IMR-90 (cell line): ENCODE results near the gene FOXN4. TPM values are rescaled to one million over a fixed set of nuclear protein-coding genes. Genes with fewer than 3 reads are reported as not detected.

ENCODE experiments used
- ATAC-seq: fragments of 200-7000 bp; cut with Tn5 transposase; 2 replicates; pipeline ENCODE4 v1.9.1; 2020; ENCODE audit warnings: low read depth, mild to moderate bottlenecking, moderate library complexity
- BruUV-seq: library from RNA; stranded (reverse); fragments of 400-500 nt; replicated peaks from 2 replicates; lab custom pipeline; 2021; lab: Mats Ljungman, UMichigan
- CTCF ChIA-PET: fragments of 300-600 bp; formaldehyde crosslinking; extraction: SDS; loops from one replicate; lab custom pipeline; 2021; ENCODE audit warnings: antibody characterized with exemption; lab: Yijun Ruan, JAX
- POLR2A ChIA-PET: fragments of 300-600 bp; sonication (Branson Sonifier 250); formaldehyde crosslinking; loops from one replicate; lab custom pipeline; 2022; ENCODE audit warnings: antibody characterized with exemption; ENCODE audit not compliant: unreplicated experiment; lab: Charles Lee
- DNase-seq: peaks from one replicate; pipeline ENCODE4 v3.0.0; 2013
- H2AFZ ChIP-seq: replicated peaks from 2 replicates; pipeline ENCODE3; 2013; ENCODE audit warnings: low read length, mild to moderate bottlenecking; ENCODE audit not compliant: poor library complexity
- H2AK5ac ChIP-seq: 2 replicates; pipeline ENCODE4 v1.6.1; 2013; ENCODE audit warnings: low read depth, low read length, inconsistent platforms
- H2AK9ac ChIP-seq: replicated peaks from 2 replicates; pipeline ENCODE3; 2013; ENCODE audit warnings: mild to moderate bottlenecking, low read depth, low read length, moderate library complexity; ENCODE audit not compliant: poor library complexity
- H2BK120ac ChIP-seq: 2 replicates; pipeline ENCODE4 v1.6.1; 2013; ENCODE audit warnings: low read depth, low read length, inconsistent platforms
- H2BK15ac ChIP-seq: 3 replicates; pipeline ENCODE4 v1.6.1; 2013; ENCODE audit warnings: low read depth, low read length, inconsistent platforms
- H2BK20ac ChIP-seq: 2 replicates; pipeline ENCODE4 v1.6.1; 2013; ENCODE audit warnings: low read depth, mild to moderate bottlenecking, inconsistent platforms, low read length, moderate library complexity
- H2BK5ac ChIP-seq: 2 replicates; pipeline ENCODE4 v1.6.1; 2013; ENCODE audit warnings: mild to moderate bottlenecking, low read depth, low read length, inconsistent platforms; ENCODE audit not compliant: poor library complexity, severe bottlenecking
- H3K14ac ChIP-seq: replicated peaks from 2 replicates; pipeline ENCODE4 v1.6.1; 2013; ENCODE audit warnings: low read depth, low read length, inconsistent platforms
- H3K18ac ChIP-seq: 2 replicates; pipeline ENCODE4 v1.6.1; 2013; ENCODE audit warnings: low read depth, low read length, control low read depth
- H3K23ac ChIP-seq: 2 replicates; pipeline ENCODE4 v1.6.1; 2013; ENCODE audit warnings: low read depth, low read length, inconsistent platforms
- H3K27ac ChIP-seq: 2 replicates; pipeline ENCODE4 v1.5.1; 2013; ENCODE audit warnings: mild to moderate bottlenecking, control low read depth, low read length; ENCODE audit not compliant: insufficient read depth
- H3K27me3 ChIP-seq: 2 replicates; pipeline ENCODE4 v1.6.1; 2013; ENCODE audit warnings: low read length; ENCODE audit not compliant: control insufficient read depth, insufficient read depth
- H3K36me3 ChIP-seq: 2 replicates; pipeline ENCODE4 v1.6.1; 2013; ENCODE audit warnings: low read length, mixed read lengths; ENCODE audit not compliant: control insufficient read depth, insufficient read depth
- H3K4ac ChIP-seq: 2 replicates; pipeline ENCODE4 v1.6.1; 2013; ENCODE audit warnings: low read depth, low read length, inconsistent platforms
- H3K4me1 ChIP-seq: 2 replicates; pipeline ENCODE4 v1.6.1; 2013; ENCODE audit warnings: low read length, mixed read lengths; ENCODE audit not compliant: control insufficient read depth, insufficient read depth
- H3K4me2 ChIP-seq: 2 replicates; pipeline ENCODE4 v1.6.1; 2013; ENCODE audit warnings: low read depth, mild to moderate bottlenecking, control low read depth, low read length, moderate library complexity
- H3K4me3 ChIP-seq: 2 replicates; pipeline ENCODE4 v1.5.1; 2013; ENCODE audit warnings: low read depth, mild to moderate bottlenecking, control low read depth, low read length, moderate library complexity; ENCODE audit not compliant: insufficient read depth
- H3K56ac ChIP-seq: 2 replicates; pipeline ENCODE4 v1.6.1; 2013; ENCODE audit warnings: low read length, inconsistent platforms; ENCODE audit not compliant: insufficient read depth; ENCODE audit errors: extremely low read depth
- H3K79me1 ChIP-seq, 2 experiments: 2 replicates each; pipeline ENCODE4 v1.6.1; 2013; ENCODE audit warnings: low read length in 2 of 2, inconsistent platforms in 1 of 2, low read depth in 1 of 2
- H3K9ac ChIP-seq: 2 replicates; pipeline ENCODE4 v1.6.1; 2013; ENCODE audit warnings: low read depth, low read length, control low read depth
- H3K9me1 ChIP-seq: 2 replicates; pipeline ENCODE4 v1.6.1; 2013; ENCODE audit warnings: low read length, inconsistent platforms; ENCODE audit not compliant: insufficient read depth
- H3K9me3 ChIP-seq: 2 replicates; pipeline ENCODE4 v1.6.1; 2013; ENCODE audit warnings: low read length; ENCODE audit not compliant: control insufficient read depth, insufficient read depth
- H4K20me1 ChIP-seq: 2 replicates; pipeline ENCODE4 v1.6.1; 2013; ENCODE audit warnings: low read length, inconsistent platforms; ENCODE audit not compliant: insufficient read depth
- H4K5ac ChIP-seq: 2 replicates; pipeline ENCODE4 v1.6.1; 2013; ENCODE audit warnings: mild to moderate bottlenecking, low read depth, low read length, control low read depth
- H4K8ac ChIP-seq, 2 experiments: 2 replicates each; pipeline ENCODE4 v1.6.1; 2013; ENCODE audit warnings: low read depth in 2 of 2, low read length in 2 of 2, control low read depth in 1 of 2, inconsistent platforms in 1 of 2
- H4K91ac ChIP-seq: 2 replicates; pipeline ENCODE4 v1.6.1; 2013; ENCODE audit warnings: low read depth, low read length, inconsistent platforms; ENCODE audit not compliant: insufficient read depth
- CEBPB ChIP-seq: IDR thresholded peaks from 2 replicates; pipeline ENCODE4 v1.6.1; 2012; ENCODE audit warnings: low read depth, low read length, improper control_type of control experiment
- CHD1 ChIP-seq: IDR thresholded peaks from 2 replicates; pipeline ENCODE4 v1.6.1; 2012; ENCODE audit warnings: low read depth, low read length, improper control_type of control experiment
- CTCF ChIP-seq: conservative IDR thresholded peaks from 2 replicates; pipeline ENCODE4 v1.5.1; 2012; ENCODE audit warnings: mild to moderate bottlenecking, low read depth, low read length, improper control_type of control experiment
- MXI1 ChIP-seq: IDR thresholded peaks from 2 replicates; pipeline ENCODE4 v1.6.1; 2012; ENCODE audit warnings: low read depth, mild to moderate bottlenecking, low read length, moderate library complexity, borderline replicate concordance
- NFE2L2 ChIP-seq: fragments of 150-350 bp; IDR thresholded peaks from 2 replicates; pipeline ENCODE4 v1.6.1; 2016; ENCODE audit warnings: low read depth, mild to moderate bottlenecking, low read length
- RAD21 ChIP-seq: IDR thresholded peaks from 2 replicates; pipeline ENCODE4 v1.6.1; 2012; ENCODE audit warnings: low read length, improper control_type of control experiment
- RCOR1 ChIP-seq: IDR thresholded peaks from 2 replicates; pipeline ENCODE4 v1.6.1; 2012; ENCODE audit warnings: mild to moderate bottlenecking, low read length, improper control_type of control experiment; ENCODE audit not compliant: insufficient replicate concordance
- RFX5 ChIP-seq: IDR thresholded peaks from 2 replicates; pipeline ENCODE4 v1.8.0; 2012; ENCODE audit warnings: low read depth, mild to moderate bottlenecking, low read length, moderate library complexity
- WGBS, 2 experiments: methylation state at CpG; one replicate each; pipeline versions ENCODE4 v1.1.5 to v1.1.7; 2013; ENCODE audit warnings: missing lambda C conversion rate in 2 of 2; ENCODE audit not compliant: insufficient read length in 1 of 2; ENCODE audit errors: extremely low coverage in 2 of 2; 5-methylcytosine and 5-hydroxymethylcytosine counted together
- dilution Hi-C: fragments of 300-500 bp; cut with HindIII; formaldehyde crosslinking; loops from one replicate; pipeline ENCODE4 v1.14.3; 2018; ENCODE audit warnings: low sequenced_read_pairs; ENCODE audit not compliant: unreplicated experiment
- in situ Hi-C: fragments of 300-500 bp; cut with MboI; formaldehyde crosslinking; loops from 3 replicates; pipeline ENCODE4 v1.14.3; 2019; ENCODE audit warnings: low sequenced_read_pairs, inconsistent platforms, mixed read lengths
- intact Hi-C: fragments of 100-400 bp; cut with micrococcal nuclease; formaldehyde crosslinking; loops from 2 replicates; pipeline ENCODE4 v1.10.0; 2022
- polyA plus RNA-seq, 3 experiments: library from polyadenylated mRNA; depleted of rRNA; stranded (reverse); fragments of >200 nt; gene quantifications; 2 replicates each; pipeline ENCODE4 v1.2.3, GENCODE V29; 2012; ENCODE audit warnings: low replicate concordance in 1 of 3
- total RNA-seq: library from RNA; depleted of rRNA; stranded (reverse); fragments of >200 nt; gene quantifications from 2 replicates; pipeline ENCODE4 v1.2.3, GENCODE V29; 2012

Gene FOXN4
- total and polyA plus RNA-seq, 2 of the 4 experiments (the other 2 are of a cell fraction), result not detected

GRCh38 chr12:109281452-109281851, 27.6 kb downstream of the FOXN4 start:
- Histone ChIP-seq H3K9me1 (0 out of 2 replicates have a peak, but pooled peaks cover 5% of the 10 kb centered on the region), H3K27ac (no peak overlapping the region), H3K56ac (no peak overlapping the region), H3K4me1 (no peaks in the 10 kb centered on the region), H4K8ac (no peak overlapping the region), H2BK120ac (no peak overlapping the region), H3K23ac (no peak overlapping the region), H3K36me3 (no peaks in the 10 kb centered on the region), H3K18ac (no peak overlapping the region), H3K79me1 (no peaks in the 10 kb centered on the region), H3K4ac (no peak overlapping the region), H3K9ac (no peak overlapping the region), H3K9me3 (no peaks in the 10 kb centered on the region), H3K14ac (no peak overlapping the region), H2AFZ (no peak overlapping the region), H4K20me1 (no peaks in the 10 kb centered on the region), H3K27me3 (peaks cover 3% of the 10 kb centered on the region; the same call in 1 of the 2 replicates), H4K91ac (no peak overlapping the region), H3K4me3 (no peak overlapping the region), H4K5ac (no peak overlapping the region), H2BK20ac (no peak overlapping the region), H3K4me2 (no peak overlapping the region), H2AK9ac (no peak overlapping the region), H2BK15ac (no peak overlapping the region), H2AK5ac (no peak overlapping the region), H2BK5ac (no peak overlapping the region)
- in situ Hi-C loops, result no loop called here
- 76% methylated on average over 10 of the region's 17 CpGs; no CpG with 5 or more reads in 1 of the 2 experiments for WGBS, 2 experiments
- dilution Hi-C loops, result no loop called here
- TF ChIP-seq RAD21 (no peak), RCOR1 (no peak), CHD1 (no peak), CEBPB (no peak), RFX5 (no peak), NFE2L2 (no peak), MXI1 (no peak), CTCF (no peak)
- intact Hi-C loops, result no loop called here
- ChIA-PET CTCF (no interaction called here), POLR2A (no interaction called here)
- DNase-seq (no peak), ATAC-seq (no peak)
- BruUV-seq, result no TSS peak
